ENCODE data around the gene MDC1. TPM values are rescaled to one million over a fixed set of nuclear protein-coding genes. Genes with fewer than 3 reads are reported as not detected.

MDC1 gene
- total RNA-seq, 4 donors from 2014 or later = 2.4 to 7.4 (median 7.0) TPM

- Histone ChIP-seq H3K4me1 (peaks cover 0 to 5% (median 0%) of the 10 kb centered on the region in 3 donors), H3K4me3 (no peak overlapping the region), H3K36me3 (peaks cover 0 to 96% (median 4%) of the 10 kb centered on the region in 3 donors), H3K27me3 (no peaks in the 10 kb centered on the region), H3K27ac (no peak overlapping the region), H3K9me3 (no peaks in the 10 kb centered on the region)
- no peak for TF ChIP-seq CTCF (IDR thresholded peaks at IDR 0.05)
- intact Hi-C loops (cut with DNase I) = no loop called here
- no peak for DNase-seq
- WGBS, 2 donors = 89 to 91% methylated on average over 4 of the region's 4 CpGs
Observed at GRCh38 chr6:30705620-30706019, 11.5 kb downstream of the MDC1 start.

- H3K36me3 ChIP-seq = peaks cover 0 to 97% (median 4%) of the 10 kb centered on the region in 3 donors
Observed at GRCh38 chr6:30703821-30704220, 13.3 kb downstream of the MDC1 start.

GRCh38 chr6:30703011-30703410, 14.1 kb downstream of the MDC1 start:
- no peaks in the 10 kb centered on the region for H3K27me3 ChIP-seq
- peaks cover 0 to 91% (median 2%) of the 10 kb centered on the region in 3 donors for H3K36me3 ChIP-seq
- no peak overlapping the region for H3K27ac ChIP-seq
- TF ChIP-seq CTCF (IDR thresholded peaks at IDR 0.05) = no peak
- TF ChIP-seq POLR2A (IDR thresholded peaks at IDR 0.05) = no peak
- peaks cover 0 to 5% (median 0%) of the 10 kb centered on the region in 3 donors for H3K4me1 ChIP-seq
- no peak for DNase-seq
- H3K9me3 ChIP-seq = no peaks in the 10 kb centered on the region
- intact Hi-C loops (cut with DNase I) = no loop called here
- 98 to 100% methylated on average over 3 to 10 of the region's 10 CpGs for WGBS, 2 donors
- no peak overlapping the region for H3K4me3 ChIP-seq

More at GRCh38 chr6:30703821-30704220, 13.3 kb downstream of the MDC1 start:
- H3K9me3 ChIP-seq = no peaks in the 10 kb centered on the region
- H3K27me3 ChIP-seq = no peaks in the 10 kb centered on the region
- H3K27ac ChIP-seq = no peak overlapping the region
- intact Hi-C loops (cut with DNase I) = no loop called here
- 94% methylated on average over 2 of the region's 4 CpGs; no CpG with 5 or more reads in 1 of the 2 donors for WGBS, 2 donors
- DNase-seq = no peak
- H3K4me3 ChIP-seq = no peak overlapping the region
- peaks cover 0 to 5% (median 0%) of the 10 kb centered on the region in 3 donors for H3K4me1 ChIP-seq
- TF ChIP-seq POLR2A (IDR thresholded peaks at IDR 0.05) (no peak), CTCF (IDR thresholded peaks at IDR 0.05) (no peak)

GRCh38 chr6:30700340-30700739, 16.7 kb downstream of the MDC1 start:
- peaks cover 0 to 64% (median 0%) of the 10 kb centered on the region in 3 donors for H3K36me3 ChIP-seq
- no peaks in the 10 kb centered on the region for H3K9me3 ChIP-seq
- intact Hi-C loops (cut with DNase I) = no loop called here
- TF ChIP-seq CTCF (IDR thresholded peaks at IDR 0.05) (no peak), POLR2A (IDR thresholded peaks at IDR 0.05) (no peak)
- H3K27ac ChIP-seq = no peak overlapping the region
- H3K27me3 ChIP-seq = no peaks in the 10 kb centered on the region
- DNase-seq = no peak
- no peaks in the 10 kb centered on the region for H3K4me1 ChIP-seq
- WGBS, 2 donors = 48 to 78% methylated on average over 2 to 4 of the region's 4 CpGs
- H3K4me3 ChIP-seq = no peak overlapping the region

- peaks cover 0 to 25% (median 0%) of the 10 kb centered on the region in 3 donors for H3K36me3 ChIP-seq
- TF ChIP-seq POLR2A (IDR thresholded peaks at IDR 0.05) = no peak
- TF ChIP-seq CTCF (IDR thresholded peaks at IDR 0.05) = no peak
- H3K9me3 ChIP-seq = no peaks in the 10 kb centered on the region
- no peak overlapping the region for H3K4me3 ChIP-seq
- H3K4me1 ChIP-seq = peaks cover under 1 to 4% (median under 1%) of the 10 kb centered on the region in 3 donors
- WGBS, 2 donors = 90 to 94% methylated on average over 5 of the region's 5 CpGs
- no peak for DNase-seq
- H3K27ac ChIP-seq = no peak overlapping the region
- intact Hi-C loops (cut with DNase I) = no loop called here
- H3K27me3 ChIP-seq = no peaks in the 10 kb centered on the region
Observed at GRCh38 chr6:30696432-30696831, 20.6 kb downstream of the MDC1 start.

Data from esophagus squamous epithelium (tissue), 5 donors.